Retina (tissue), 1 donor: ENCODE data around the gene FKBP8.
"Not testable (repeated sequence)": the region's sequence is repeated elsewhere in the genome, so short reads cannot be mapped to it uniquely, and the experiment has no call there.

Source experiments
- DNase-seq: peaks from one replicate; pipeline ENCODE4 v3.0.0-alpha.2; 2016

The FKBP8 gene

DNA sequence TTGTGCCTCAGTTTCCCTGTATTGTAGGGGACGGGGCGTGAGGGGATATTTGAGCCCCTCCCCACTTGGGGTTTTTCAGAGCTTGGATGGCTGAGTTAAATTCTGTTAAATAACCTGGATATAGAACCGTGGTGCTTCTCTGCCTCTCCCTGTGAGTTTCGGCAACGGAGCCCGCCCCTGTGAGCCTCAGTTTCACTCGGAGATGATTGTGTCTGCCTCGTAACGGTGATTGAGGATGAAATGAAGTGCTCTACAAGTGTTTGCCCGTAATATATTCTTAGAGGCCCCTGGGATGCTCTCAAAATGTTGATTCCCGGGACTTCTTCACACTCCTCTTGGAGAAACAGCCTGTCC is 14.8 kb upstream of the FKBP8 start:
- peak; percentile 25 for DNase-seq

- DNase-seq: peak; percentile 87
Measured at GRCh38 chr19:18557411-18558201, 14.2 kb upstream of the FKBP8 start, which contains the start of gene KXD1. Gene KXD1 (plus strand): TSS chr19:18557870. CDS start chr19:18562057, 4,187 bp downstream.

- DNase-seq: no peak
Measured at GRCh38 chr19:18551631-18552030, 8.3 kb upstream of the FKBP8 start.

- DNase-seq: peak; percentile 27
Measured at GRCh38 chr19:18543814-18544475, 572 bp upstream of the FKBP8 start.

DNA sequence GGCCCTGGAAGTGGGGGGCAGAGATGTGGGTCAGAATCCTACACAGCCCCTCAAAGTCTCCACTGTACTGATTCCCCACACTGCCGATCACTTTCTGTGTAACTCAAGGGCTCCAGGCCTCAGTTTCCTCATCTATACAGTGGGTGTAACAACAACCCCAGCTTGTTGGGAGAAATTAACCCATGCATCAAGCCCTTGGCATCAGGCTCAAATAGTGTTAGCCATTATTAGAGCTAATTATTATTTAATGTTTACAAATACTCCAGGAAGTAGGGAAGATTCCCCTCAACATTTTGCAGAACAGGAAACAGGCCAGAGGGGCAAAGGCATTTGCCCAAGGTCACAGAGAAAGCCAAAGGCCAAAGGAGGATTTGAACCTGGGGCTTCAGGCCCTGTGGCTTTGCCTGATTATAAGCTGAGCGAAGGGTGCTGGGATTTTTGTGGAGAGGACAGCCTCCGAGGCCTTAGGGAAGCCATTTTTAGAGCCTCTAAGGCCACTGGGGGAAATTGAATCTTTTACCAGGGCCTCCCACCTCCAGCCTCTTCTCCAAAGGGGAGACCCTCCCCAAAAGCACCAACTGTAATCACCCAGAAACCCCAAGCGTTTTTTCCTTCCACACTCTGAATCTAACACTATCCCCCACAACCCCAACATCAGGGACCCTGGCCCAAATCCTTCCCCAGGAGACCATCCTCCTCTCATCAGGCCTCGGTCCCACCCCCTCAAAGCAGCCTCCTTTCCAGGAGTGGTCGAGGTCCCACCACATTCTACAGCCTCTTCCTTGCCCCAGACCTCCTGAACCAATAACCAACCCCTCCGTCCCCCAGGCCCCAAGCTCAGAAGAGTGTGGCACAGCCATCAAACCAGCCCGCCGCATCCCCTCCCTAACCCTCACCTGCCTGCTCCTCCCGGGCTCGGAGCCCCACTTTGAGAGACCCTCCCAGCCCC is 1.1 kb downstream of the FKBP8 start:
- DNase-seq: peak; percentile 16

DNA sequence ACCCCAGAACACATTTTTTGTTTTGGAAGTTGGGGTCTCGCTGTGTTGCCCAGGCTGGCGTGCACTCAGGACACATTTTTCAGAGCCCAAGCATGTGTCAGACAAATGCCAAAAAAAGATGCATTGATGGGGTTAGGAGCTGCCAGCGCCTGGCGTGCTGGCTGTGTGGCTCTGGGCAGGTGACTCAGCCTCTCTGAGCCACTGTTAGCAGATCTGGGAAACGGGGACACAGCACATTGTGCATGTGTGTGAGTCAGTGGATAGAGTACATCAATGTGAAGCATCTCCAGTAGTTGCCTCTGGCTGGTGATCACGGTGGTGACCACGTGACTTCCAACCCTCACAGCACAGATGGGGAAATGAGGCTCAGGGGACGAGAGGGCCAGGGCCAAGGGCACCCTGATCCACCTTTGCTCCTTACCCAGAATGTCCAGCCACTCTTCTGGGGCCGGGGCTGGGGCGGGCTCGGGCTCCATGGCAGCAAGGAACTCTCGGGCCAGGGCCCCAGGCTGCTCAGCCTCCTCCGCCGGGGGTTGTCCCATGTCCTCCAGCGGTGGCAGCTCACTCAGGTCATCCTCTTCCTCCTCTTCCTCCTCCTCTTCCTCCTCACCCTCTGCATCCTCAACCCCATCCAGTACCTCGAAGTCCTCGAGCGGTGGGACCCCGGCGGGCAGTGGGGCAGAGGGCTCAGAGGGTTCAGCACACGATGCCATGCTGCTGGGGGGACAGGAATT is 1.9 kb downstream of the FKBP8 start:
- no peak for DNase-seq

DNA sequence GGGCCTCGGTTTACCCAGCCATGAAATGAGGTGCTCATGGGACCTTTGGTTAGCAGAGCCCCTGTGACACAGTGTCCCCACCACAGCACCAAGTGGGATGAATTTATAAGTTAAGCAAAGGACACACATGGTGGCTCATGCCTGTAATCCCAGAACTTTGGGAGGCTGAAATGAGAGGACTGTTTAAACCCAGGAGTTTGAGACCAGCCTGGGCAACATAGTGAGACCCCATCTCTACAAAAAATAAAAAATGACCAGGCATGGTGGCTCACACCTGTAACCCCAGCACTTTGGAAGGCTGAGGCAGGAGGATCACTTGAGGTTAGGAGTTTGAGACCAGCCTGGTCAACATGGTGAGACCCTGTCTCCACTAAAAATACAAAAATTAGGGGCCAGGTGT is 3.2 kb downstream of the FKBP8 start:
- not testable (repeated sequence) for DNase-seq

DNA sequence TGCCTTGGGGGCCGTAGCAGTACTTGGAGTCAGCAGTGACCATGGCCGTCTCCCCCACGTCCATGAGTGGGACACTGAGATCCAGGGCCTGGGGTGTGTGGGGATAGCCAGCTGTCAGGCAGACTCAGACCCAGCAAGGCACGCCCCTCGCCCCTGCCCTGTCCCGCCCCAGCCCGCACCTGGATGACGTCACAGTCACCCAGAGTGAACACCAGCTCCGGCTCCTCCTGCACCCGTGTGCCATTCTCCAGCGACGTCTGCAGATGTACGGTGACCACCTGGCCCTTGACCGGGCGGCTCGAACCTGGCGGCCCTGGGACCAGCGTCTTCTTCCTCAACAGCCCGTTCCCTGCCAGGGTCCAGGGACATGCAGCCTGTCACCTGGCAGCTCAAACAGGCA is 4.0 kb downstream of the FKBP8 start:
- no peak for DNase-seq

DNA sequence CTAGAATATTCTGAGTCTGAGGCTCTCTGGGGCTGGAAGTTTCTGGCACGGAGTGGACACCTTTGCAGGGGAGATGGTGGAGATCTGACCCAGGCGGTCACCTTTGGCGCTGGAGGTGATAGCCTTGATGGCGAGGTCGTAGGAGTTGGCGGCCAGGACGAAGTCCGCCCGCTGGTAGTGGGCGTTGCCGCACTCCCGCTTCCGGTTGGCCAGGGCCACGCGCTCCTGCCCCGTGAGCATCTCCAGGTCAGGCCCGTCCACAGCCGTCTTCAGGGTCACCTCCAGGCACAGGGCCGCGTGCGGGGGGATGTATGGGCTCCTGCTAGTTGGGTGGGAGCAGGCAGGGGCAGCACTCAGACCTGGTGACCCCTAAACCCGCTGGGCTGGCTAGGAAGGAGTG is 5.3 kb downstream of the FKBP8 start:
- DNase-seq: no peak

GRCh38 chr19:18537431-18537830 is 5.9 kb downstream of the FKBP8 start:
- DNase-seq: no peak

- no peak for DNase-seq
Measured at GRCh38 chr19:18536475-18536874, 6.9 kb downstream of the FKBP8 start.

- DNase-seq: no peak
Measured at GRCh38 chr19:18533058-18533457, 10.3 kb downstream of the FKBP8 start.

DNA sequence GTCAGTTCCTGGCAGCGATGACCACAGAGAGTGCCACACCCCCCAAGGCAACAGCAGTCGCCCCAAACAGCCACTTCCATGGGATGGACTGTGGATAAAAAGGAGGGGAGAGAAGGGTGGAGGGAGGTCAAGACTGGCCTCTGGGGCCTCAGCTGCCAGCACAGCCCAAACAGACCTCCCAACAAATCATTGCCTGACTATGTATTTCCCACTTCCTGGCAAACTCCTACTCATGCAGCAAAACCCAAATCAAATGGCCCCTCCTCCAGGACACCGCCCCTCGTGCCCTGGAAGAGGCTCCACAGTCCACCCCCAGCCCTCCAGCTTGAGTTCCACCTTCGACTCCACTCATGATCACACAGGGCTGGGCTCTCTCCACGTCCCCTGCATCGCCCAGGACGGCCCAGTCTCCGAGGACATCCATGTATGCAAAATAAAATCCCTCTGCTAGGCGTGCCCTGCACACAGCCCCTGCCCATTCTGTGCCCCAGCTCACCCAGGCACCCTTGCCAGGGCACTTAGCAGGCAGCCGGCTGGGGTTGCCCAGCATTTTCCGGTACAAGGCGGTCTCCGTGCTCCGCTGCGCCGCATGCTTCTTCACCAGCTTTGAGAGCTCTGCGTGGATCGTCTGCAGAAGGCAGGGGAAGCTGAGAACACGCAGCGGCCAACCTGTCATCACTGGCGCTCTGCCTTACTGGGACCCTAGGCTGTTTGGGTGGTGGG is 11.0 kb downstream of the FKBP8 start:
- no peak for DNase-seq

- DNase-seq: no peak
Measured at GRCh38 chr19:18531485-18531884, 11.9 kb downstream of the FKBP8 start.

- DNase-seq: no peak
Measured at GRCh38 chr19:18529782-18530181, 13.6 kb downstream of the FKBP8 start.

DNA sequence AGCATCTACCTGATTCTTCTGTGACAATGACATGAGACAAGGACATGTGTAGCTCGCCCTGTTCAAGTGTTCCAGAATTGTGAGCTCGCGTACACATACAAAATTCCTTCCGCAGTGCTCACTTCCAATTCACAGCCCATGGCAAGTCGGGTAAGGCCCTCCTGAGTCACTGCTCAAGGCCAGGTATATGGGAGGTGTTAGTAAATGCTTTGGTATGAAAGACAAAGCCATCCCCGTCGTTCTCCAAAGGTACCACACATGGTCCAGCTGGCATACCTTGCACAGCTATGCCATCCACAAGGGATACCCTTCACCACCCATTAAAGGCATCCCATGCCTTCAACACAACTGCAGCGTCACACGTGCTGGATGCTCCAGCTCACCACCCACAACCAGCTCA is 17.1 kb downstream of the FKBP8 start:
- no peak for DNase-seq

DNA sequence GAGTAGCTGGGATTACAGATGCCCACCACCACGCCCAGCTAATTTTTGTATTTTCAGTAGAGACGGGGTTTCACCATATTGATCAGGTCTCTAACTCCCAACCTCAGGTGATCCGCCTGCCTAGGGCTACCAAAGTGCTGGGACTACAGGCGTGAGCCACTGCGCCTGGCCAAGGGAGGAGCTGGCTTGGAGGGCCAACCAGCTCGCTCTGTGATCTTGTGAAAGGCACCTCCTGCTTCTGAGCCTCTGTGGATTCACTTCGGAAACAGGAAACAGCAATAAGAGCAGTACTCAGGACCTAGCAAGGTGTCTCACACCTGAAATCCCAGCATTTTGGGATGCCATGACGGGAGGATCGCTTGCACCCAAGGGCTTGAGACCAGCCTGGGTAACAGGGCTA is 19.5 kb downstream of the FKBP8 start:
- no peak for DNase-seq

- not testable (repeated sequence) for DNase-seq
Measured at GRCh38 chr19:18522862-18523440, 20.4 kb downstream of the FKBP8 start.

- peak; percentile 99 for DNase-seq
Measured at GRCh38 chr19:18522124-18522861, 21.1 kb downstream of the FKBP8 start.

GRCh38 chr19:18521692-18522123 is 21.7 kb downstream of the FKBP8 start, which contains the start of gene ELL:
Gene ELL (minus strand): TSS chr19:18522070. CDS start chr19:18522055, 15 bp downstream.
- no peak for DNase-seq
